Stimulated activated CD8-positive, alpha-beta memory T cell treated with anti-CD3 and anti-CD28 coated beads, Interleukin-15, amount 100 ng/mL, for 1 hour (primary cell): ENCODE data around the gene GRXCR2.

ENCODE experiments used
- DNase-seq: peaks from one replicate; pipeline ENCODE4 v3.0.0-alpha.2; 2020; ENCODE audit warnings: low read depth

GRXCR2 gene

GRCh38 chr5:145835848-145836239, 37.0 kb downstream of the GRXCR2 start:
- DNase-seq, result no peak

- DNase-seq, result no peak
These were observed 37.6 kb downstream of the GRXCR2 start, which contains the start of gene PRELID2 for GRCh38 chr5:145834917-145835847. Gene PRELID2, minus strand, starts transcription at chr5:145835342. Its CDS starts 91 bp downstream, at chr5:145835251.

- no peak for DNase-seq
These were observed 38.3 kb downstream of the GRXCR2 start for GRCh38 chr5:145834554-145834916.

- DNase-seq, result no peak
These were observed 39.1 kb downstream of the GRXCR2 start for GRCh38 chr5:145833631-145834200.

- DNase-seq, result no peak
These were observed 42.2 kb downstream of the GRXCR2 start for GRCh38 chr5:145830594-145830993.

GRCh38 chr5:145829708-145830361, 43.0 kb downstream of the GRXCR2 start:
- DNase-seq, result no peak

GRCh38 chr5:145826895-145827674, 45.7 kb downstream of the GRXCR2 start:
- DNase-seq, result no peak

- no peak for DNase-seq
These were observed 47.0 kb downstream of the GRXCR2 start for GRCh38 chr5:145825751-145826180.

- no peak for DNase-seq
These were observed 48.8 kb downstream of the GRXCR2 start for GRCh38 chr5:145824040-145824439.

GRCh38 chr5:145818604-145819003, 54.2 kb downstream of the GRXCR2 start:
- no peak for DNase-seq

GRCh38 chr5:145812877-145813276, 59.9 kb downstream of the GRXCR2 start:
- DNase-seq, result no peak

GRCh38 chr5:145811834-145812625, 60.8 kb downstream of the GRXCR2 start:
- DNase-seq, result no peak
